Measurements from ENCODE around the gene FSD1L. TPM values are rescaled to one million over a fixed set of nuclear protein-coding genes. Genes with fewer than 3 reads are reported as not detected.
"Not testable (repeated sequence)": the region's sequence is repeated elsewhere in the genome, so short reads cannot be mapped to it uniquely, and the experiment has no call there.

The FSD1L gene
- total and polyA plus RNA-seq, 2 experiments from 2014 or later = 5.2 to 7.1 TPM

DNA sequence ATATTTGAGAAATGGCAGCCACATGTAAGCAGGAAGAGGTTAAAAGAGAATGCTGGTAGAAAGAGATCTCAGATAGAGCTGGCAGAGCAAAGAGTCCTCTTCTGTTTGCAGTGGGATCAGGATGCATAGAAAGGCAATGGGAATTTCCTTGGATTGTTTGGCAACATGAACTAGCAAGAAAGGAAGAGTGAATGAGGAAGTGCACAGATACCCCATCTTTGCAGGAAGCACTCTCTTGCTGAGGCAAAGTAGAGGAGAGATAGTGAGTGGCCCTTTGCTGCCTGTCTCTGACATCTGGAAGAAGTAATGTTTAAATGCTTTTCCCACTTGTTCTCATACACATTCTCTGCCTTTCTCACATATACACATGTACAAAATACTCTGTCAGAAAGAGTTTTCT lies 124.6 kb downstream of the FSD1L start:
- no peaks in the 10 kb centered on the region for H3K4me1 ChIP-seq (ENCODE audit: insufficient read depth)
- H3K27ac ChIP-seq (ENCODE audit: low read depth) = no peak overlapping the region
- no peak overlapping the region for H3K4me3 ChIP-seq
- Mint-ChIP-seq H3K4me1 (no peaks in the 10 kb centered on the region), H3K27ac (no peak overlapping the region), H3K36me3 (ENCODE audit: low read depth) (peaks cover 27% of the 10 kb centered on the region), H3K27me3 (ENCODE audit: insufficient read depth, low read depth, poor library complexity) (no peaks in the 10 kb centered on the region), H3K9me3 (peaks cover 24% of the 10 kb centered on the region), H3K4me3 (no peak overlapping the region)
- H3K36me3 ChIP-seq (ENCODE audit: insufficient read depth) = peaks cover 7% of the 10 kb centered on the region
- no peak for TF ChIP-seq POLR2AphosphoS5 (IDR thresholded peaks at IDR 0.05; ENCODE audit: low read depth)
- TF ChIP-seq CREB1 (CRISPR knock-in tag; IDR thresholded peaks at IDR 0.05; ENCODE audit: low read depth) = no peak
- TF ChIP-seq ZNF331 (CRISPR knock-in tag; IDR thresholded peaks at IDR 0.05; ENCODE audit: low read depth) = no peak
- no peak for TF ChIP-seq STAT1 (IDR thresholded peaks at IDR 0.05; ENCODE audit: unreplicated experiment)
- TF ChIP-seq JUNB (IDR thresholded peaks at IDR 0.05; ENCODE audit: unreplicated experiment) = no peak
- TF ChIP-seq, protein P1, sequence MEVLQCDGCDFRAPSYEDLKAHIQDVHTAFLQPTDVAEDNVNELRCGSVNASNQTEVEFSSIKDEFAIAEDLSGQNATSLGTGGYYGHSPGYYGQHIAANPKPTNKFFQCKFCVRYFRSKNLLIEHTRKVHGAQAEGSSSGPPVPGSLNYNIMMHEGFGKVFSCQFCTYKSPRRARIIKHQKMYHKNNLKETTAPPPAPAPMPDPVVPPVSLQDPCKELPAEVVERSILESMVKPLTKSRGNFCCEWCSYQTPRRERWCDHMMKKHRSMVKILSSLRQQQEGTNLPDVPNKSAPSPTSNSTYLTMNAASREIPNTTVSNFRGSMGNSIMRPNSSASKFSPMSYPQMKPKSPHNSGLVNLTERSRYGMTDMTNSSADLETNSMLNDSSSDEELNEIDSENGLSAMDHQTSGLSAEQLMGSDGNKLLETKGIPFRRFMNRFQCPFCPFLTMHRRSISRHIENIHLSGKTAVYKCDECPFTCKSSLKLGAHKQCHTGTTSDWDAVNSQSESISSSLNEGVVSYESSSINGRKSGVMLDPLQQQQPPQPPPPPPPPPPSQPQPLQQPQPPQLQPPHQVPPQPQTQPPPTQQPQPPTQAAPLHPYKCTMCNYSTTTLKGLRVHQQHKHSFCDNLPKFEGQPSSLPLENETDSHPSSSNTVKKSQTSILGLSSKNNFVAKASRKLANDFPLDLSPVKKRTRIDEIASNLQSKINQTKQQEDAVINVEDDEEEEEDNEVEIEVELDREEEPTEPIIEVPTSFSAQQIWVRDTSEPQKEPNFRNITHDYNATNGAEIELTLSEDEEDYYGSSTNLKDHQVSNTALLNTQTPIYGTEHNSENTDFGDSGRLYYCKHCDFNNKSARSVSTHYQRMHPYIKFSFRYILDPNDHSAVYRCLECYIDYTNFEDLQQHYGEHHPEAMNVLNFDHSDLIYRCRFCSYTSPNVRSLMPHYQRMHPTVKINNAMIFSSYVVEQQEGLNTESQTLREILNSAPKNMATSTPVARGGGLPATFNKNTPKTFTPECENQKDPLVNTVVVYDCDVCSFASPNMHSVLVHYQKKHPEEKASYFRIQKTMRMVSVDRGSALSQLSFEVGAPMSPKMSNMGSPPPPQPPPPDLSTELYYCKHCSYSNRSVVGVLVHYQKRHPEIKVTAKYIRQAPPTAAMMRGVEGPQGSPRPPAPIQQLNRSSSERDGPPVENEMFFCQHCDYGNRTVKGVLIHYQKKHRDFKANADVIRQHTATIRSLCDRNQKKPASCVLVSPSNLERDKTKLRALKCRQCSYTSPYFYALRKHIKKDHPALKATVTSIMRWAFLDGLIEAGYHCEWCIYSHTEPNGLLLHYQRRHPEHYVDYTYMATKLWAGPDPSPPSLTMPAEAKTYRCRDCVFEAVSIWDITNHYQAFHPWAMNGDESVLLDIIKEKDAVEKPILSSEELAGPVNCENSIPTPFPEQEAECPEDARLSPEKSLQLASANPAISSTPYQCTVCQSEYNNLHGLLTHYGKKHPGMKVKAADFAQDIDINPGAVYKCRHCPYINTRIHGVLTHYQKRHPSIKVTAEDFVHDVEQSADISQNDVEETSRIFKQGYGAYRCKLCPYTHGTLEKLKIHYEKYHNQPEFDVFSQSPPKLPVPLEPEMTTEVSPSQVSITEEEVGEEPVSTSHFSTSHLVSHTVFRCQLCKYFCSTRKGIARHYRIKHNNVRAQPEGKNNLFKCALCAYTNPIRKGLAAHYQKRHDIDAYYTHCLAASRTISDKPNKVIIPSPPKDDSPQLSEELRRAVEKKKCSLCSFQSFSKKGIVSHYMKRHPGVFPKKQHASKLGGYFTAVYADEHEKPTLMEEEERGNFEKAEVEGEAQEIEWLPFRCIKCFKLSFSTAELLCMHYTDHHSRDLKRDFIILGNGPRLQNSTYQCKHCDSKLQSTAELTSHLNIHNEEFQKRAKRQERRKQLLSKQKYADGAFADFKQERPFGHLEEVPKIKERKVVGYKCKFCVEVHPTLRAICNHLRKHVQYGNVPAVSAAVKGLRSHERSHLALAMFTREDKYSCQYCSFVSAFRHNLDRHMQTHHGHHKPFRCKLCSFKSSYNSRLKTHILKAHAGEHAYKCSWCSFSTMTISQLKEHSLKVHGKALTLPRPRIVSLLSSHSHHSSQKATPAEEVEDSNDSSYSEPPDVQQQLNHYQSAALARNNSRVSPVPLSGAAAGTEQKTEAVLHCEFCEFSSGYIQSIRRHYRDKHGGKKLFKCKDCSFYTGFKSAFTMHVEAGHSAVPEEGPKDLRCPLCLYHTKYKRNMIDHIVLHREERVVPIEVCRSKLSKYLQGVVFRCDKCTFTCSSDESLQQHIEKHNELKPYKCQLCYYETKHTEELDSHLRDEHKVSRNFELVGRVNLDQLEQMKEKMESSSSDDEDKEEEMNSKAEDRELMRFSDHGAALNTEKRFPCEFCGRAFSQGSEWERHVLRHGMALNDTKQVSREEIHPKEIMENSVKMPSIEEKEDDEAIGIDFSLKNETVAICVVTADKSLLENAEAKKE (CRISPR knock-in tag; IDR thresholded peaks at IDR 0.05) = no peak
- no peak for TF ChIP-seq NANOG (IDR thresholded peaks at IDR 0.05; ENCODE audit: borderline replicate concordance)
- TF ChIP-seq, protein P2, sequence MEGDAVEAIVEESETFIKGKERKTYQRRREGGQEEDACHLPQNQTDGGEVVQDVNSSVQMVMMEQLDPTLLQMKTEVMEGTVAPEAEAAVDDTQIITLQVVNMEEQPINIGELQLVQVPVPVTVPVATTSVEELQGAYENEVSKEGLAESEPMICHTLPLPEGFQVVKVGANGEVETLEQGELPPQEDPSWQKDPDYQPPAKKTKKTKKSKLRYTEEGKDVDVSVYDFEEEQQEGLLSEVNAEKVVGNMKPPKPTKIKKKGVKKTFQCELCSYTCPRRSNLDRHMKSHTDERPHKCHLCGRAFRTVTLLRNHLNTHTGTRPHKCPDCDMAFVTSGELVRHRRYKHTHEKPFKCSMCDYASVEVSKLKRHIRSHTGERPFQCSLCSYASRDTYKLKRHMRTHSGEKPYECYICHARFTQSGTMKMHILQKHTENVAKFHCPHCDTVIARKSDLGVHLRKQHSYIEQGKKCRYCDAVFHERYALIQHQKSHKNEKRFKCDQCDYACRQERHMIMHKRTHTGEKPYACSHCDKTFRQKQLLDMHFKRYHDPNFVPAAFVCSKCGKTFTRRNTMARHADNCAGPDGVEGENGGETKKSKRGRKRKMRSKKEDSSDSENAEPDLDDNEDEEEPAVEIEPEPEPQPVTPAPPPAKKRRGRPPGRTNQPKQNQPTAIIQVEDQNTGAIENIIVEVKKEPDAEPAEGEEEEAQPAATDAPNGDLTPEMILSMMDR (conservative IDR thresholded peaks at IDR 0.05; ENCODE audit: low read depth in 2 of 2) = no peak
- TF ChIP-seq, protein P3, sequence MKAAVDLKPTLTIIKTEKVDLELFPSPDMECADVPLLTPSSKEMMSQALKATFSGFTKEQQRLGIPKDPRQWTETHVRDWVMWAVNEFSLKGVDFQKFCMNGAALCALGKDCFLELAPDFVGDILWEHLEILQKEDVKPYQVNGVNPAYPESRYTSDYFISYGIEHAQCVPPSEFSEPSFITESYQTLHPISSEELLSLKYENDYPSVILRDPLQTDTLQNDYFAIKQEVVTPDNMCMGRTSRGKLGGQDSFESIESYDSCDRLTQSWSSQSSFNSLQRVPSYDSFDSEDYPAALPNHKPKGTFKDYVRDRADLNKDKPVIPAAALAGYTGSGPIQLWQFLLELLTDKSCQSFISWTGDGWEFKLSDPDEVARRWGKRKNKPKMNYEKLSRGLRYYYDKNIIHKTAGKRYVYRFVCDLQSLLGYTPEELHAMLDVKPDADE (IDR thresholded peaks at IDR 0.05) = no peak
- H2AFZ ChIP-seq = no peak overlapping the region
- DNase-seq (ENCODE audit: low spot score) (no peak), ATAC-seq (no peak)
- no peaks in the 10 kb centered on the region for H3K27me3 ChIP-seq (ENCODE audit: insufficient read depth)
- H3K9me2 ChIP-seq (ENCODE audit: insufficient read depth) = no peaks in the 10 kb centered on the region
- no peaks in the 10 kb centered on the region for H3K79me2 ChIP-seq (replicated peaks; ENCODE audit: insufficient read depth)
- H3K4me2 ChIP-seq = no peak overlapping the region
- no peaks in the 10 kb centered on the region for H3F3A ChIP-seq (replicated peaks; ENCODE audit: low read depth)
- H4K20me1 ChIP-seq (replicated peaks; ENCODE audit: insufficient read depth) = no peaks in the 10 kb centered on the region

DNA sequence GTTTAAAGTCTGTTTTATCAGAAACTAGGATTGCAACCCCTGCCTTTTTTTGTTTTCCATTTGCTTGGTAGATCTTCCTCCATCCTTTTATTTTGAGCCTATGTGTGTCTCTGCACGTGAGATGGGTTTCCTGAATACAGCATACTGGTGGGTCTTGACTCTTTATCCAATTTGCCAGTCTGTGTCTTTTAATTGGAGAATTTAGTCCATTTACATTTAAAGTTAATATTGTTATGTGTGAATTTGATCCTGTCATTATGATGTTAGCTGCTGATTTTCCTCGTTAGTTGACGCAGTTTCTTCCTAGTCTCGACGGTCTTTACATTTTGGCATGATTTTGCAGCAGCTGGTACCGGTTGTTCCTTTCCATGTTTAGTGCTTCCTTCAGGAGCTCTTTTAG lies 132.1 kb downstream of the FSD1L start:
- H3K4me2 ChIP-seq; H4K20me1 ChIP-seq (replicated peaks; ENCODE audit: insufficient read depth); H3K27me3 ChIP-seq (ENCODE audit: insufficient read depth); H3K27me3 Mint-ChIP-seq (ENCODE audit: insufficient read depth, low read depth, poor library complexity); H3K4me3 Mint-ChIP-seq; DNase-seq (ENCODE audit: low spot score); H3K4me1 Mint-ChIP-seq; H3K4me1 ChIP-seq (ENCODE audit: insufficient read depth); H3F3A ChIP-seq (replicated peaks; ENCODE audit: low read depth); H3K27ac ChIP-seq (ENCODE audit: low read depth); H3K27ac Mint-ChIP-seq; H3K9me2 ChIP-seq (ENCODE audit: insufficient read depth); H3K79me2 ChIP-seq (replicated peaks; ENCODE audit: insufficient read depth); H3K36me3 ChIP-seq (ENCODE audit: insufficient read depth); H2AFZ ChIP-seq; H3K4me3 ChIP-seq; ATAC-seq: not testable (repeated sequence)
- H3K36me3 Mint-ChIP-seq (ENCODE audit: low read depth) = peaks cover 26% of the 10 kb centered on the region
- H3K9me3 Mint-ChIP-seq = peaks cover 17% of the 10 kb centered on the region

DNA sequence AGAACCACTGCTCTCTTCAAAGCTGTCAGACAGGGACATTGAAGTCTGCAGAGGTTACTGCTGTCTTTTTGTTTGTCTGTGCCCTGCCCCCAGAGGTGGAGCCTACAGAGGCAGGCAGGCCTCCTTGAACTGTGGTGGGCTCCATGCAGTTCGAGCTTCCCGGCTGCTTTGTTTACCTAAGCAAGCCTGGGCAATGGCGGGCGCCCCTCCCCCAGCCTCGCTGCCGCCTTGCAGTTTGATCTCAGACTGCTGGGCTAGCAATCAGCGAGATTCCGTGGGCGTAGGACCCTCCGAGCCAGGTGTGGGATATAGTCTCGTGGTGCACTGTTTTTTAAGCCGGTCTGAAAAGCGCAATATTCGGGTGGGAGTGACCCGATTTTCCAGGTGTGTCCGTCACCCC lies 133.7 kb downstream of the FSD1L start:
- not testable (repeated sequence) for H3K79me2 ChIP-seq (replicated peaks; ENCODE audit: insufficient read depth); H3K27me3 Mint-ChIP-seq (ENCODE audit: insufficient read depth, low read depth, poor library complexity); H3K9me2 ChIP-seq (ENCODE audit: insufficient read depth); H3K36me3 ChIP-seq (ENCODE audit: insufficient read depth); H3K4me1 Mint-ChIP-seq; H3K9me3 Mint-ChIP-seq; H3F3A ChIP-seq (replicated peaks; ENCODE audit: low read depth); ATAC-seq; H3K27me3 ChIP-seq (ENCODE audit: insufficient read depth); H4K20me1 ChIP-seq (replicated peaks; ENCODE audit: insufficient read depth); H3K4me1 ChIP-seq (ENCODE audit: insufficient read depth); H3K27ac ChIP-seq (ENCODE audit: low read depth)
- Histone ChIP-seq H3K4me3 (peak overlapping the region; percentile 54), H3K4me2 (peak overlapping the region; percentile 77), H2AFZ (peak overlapping the region; percentile 29; the same call in 1 of the 2 replicates)
- H3K4me3 Mint-ChIP-seq = peak overlapping the region; percentile 56; the same call in 2 of the 3 replicates
- DNase-seq (ENCODE audit: low spot score) = peak; percentile 56
- H3K27ac Mint-ChIP-seq = peak overlapping the region; percentile 91
- peaks cover 14% of the 10 kb centered on the region for H3K36me3 Mint-ChIP-seq (ENCODE audit: low read depth)
